Endodermal cell (in vitro differentiated cells): ENCODE results near the gene SLIT1. TPM values are rescaled to one million over a fixed set of nuclear protein-coding genes. Genes with fewer than 3 reads are reported as not detected.

Source experiments
- DNase-seq: peaks from one replicate; pipeline ENCODE4 v3.0.0-alpha.2; 2017
- H3K27ac ChIP-seq: 2 replicates; pipeline ENCODE4 v1.5.1; 2013; ENCODE audit warnings: mild to moderate bottlenecking, low read depth, low read length, moderate library complexity
- H3K27me3 ChIP-seq: 2 replicates; pipeline ENCODE4 v1.6.1; 2013; ENCODE audit warnings: mild to moderate bottlenecking, low read length, moderate library complexity; ENCODE audit not compliant: insufficient read depth, control insufficient read depth, poor library complexity, severe bottlenecking
- H3K36me3 ChIP-seq: 2 replicates; pipeline ENCODE4 v1.7.0; 2013; ENCODE audit warnings: mild to moderate bottlenecking, low read length, moderate library complexity; ENCODE audit not compliant: control insufficient read depth, insufficient read depth
- H3K4me1 ChIP-seq: one replicate; pipeline ENCODE4 v1.7.0; 2013; ENCODE audit warnings: low read length; ENCODE audit not compliant: control insufficient read depth, insufficient read depth
- H3K4me3 ChIP-seq: 2 replicates; pipeline ENCODE4 v1.5.1; 2013; ENCODE audit warnings: mild to moderate bottlenecking, low read length, moderate library complexity
- H3K9ac ChIP-seq: 2 replicates; pipeline ENCODE4 v1.6.1; 2013; ENCODE audit warnings: mild to moderate bottlenecking, low read length, moderate library complexity; ENCODE audit not compliant: poor library complexity, severe bottlenecking; ENCODE audit errors: extremely low read depth
- H3K9me3 ChIP-seq: 2 replicates; pipeline ENCODE4 v1.6.1; 2013; ENCODE audit warnings: mild to moderate bottlenecking, low read length, moderate library complexity; ENCODE audit not compliant: control insufficient read depth
- H3K27ac Mint-ChIP-seq: 2 replicates; pipeline ENCODE4 v1.8.0; 2020; ENCODE audit warnings: mixed read lengths
- H3K27me3 Mint-ChIP-seq: 2 replicates; pipeline ENCODE4 v1.8.0; 2021; ENCODE audit warnings: mild to moderate bottlenecking, mixed read lengths; ENCODE audit not compliant: insufficient read depth
- H3K36me3 Mint-ChIP-seq: 2 replicates; pipeline ENCODE4 v1.8.0; 2020; ENCODE audit warnings: low read depth, mixed read lengths
- H3K4me1 Mint-ChIP-seq: 2 replicates; pipeline ENCODE4 v1.8.0; 2020; ENCODE audit warnings: mixed read lengths
- H3K4me3 Mint-ChIP-seq: 2 replicates; pipeline ENCODE4 v1.8.0; 2020; ENCODE audit warnings: mild to moderate bottlenecking, moderate library complexity, mixed read lengths
- H3K9me3 Mint-ChIP-seq: 2 replicates; pipeline ENCODE4 v1.8.0; 2020; ENCODE audit warnings: mild to moderate bottlenecking, mixed read lengths
- WGBS, 2 experiments: methylation state at CpG; one replicate each; pipeline versions ENCODE4 v1.1.5 to v1.1.7; 2013; ENCODE audit warnings: missing lambda C conversion rate in 2 of 2, mixed read lengths in 1 of 2; ENCODE audit not compliant: insufficient coverage in 1 of 2, insufficient read length in 1 of 2; 5-methylcytosine and 5-hydroxymethylcytosine counted together
- total RNA-seq, 2 donors: library from RNA; stranded (reverse); fragmentation: NEBNext Ultra II Directional in 1 of 2; extraction: Animal tissue kit (Norgen Biotek cat#: 25700) in 1 of 2; gene quantifications; 2 replicates in 1 of 2; 3 replicates in 1 of 2; pipeline ENCODE4 v1.2.1, GENCODE V29; 2021
- TF ChIP-seq, protein P1 (sequence below): fragments of 200-600 bp; sonication (generic); conservative IDR thresholded peaks from 2 replicates; pipeline ENCODE4 v1.5.0; 2021; ENCODE audit warnings: antibody characterized with exemption, mild to moderate bottlenecking

Gene SLIT1
- total RNA-seq, 2 donors from 2014 or later: 0.97 to 2.4 TPM

DNA sequence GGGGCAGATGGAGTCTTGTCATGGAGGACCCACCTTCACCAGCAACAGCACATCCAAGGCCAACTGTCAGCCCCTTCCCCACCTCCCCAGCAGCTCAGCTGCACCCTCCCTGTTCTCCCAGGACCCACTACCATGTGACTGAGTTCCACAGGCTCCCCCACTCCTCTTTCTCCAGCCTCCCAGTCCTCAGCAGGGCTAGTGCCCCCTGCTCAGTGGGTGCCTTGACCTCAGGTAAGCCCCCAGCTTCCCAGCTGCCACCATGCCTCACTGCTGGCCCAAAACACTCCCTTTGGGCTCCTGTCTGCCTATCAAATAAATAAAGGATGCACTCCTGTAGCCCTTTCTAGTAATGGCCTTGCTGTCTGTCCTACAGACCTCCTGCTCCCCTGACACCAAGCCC lies 174.4 kb downstream of the SLIT1 start:
- Histone ChIP-seq H3K9ac (no peak overlapping the region), H3K9me3 (peaks cover 15% of the 10 kb centered on the region), H3K4me3 (no peak overlapping the region), H3K36me3 (no peaks in the 10 kb centered on the region), H3K27me3 (no peaks in the 10 kb centered on the region), H3K4me1 (no peaks in the 10 kb centered on the region), H3K27ac (no peak overlapping the region)
- Mint-ChIP-seq H3K9me3 (peaks cover 12% of the 10 kb centered on the region), H3K4me1 (no peaks in the 10 kb centered on the region), H3K27me3 (no peaks in the 10 kb centered on the region), H3K4me3 (no peak overlapping the region), H3K27ac (no peak overlapping the region), H3K36me3 (no peaks in the 10 kb centered on the region)
- TF ChIP-seq, protein P1, sequence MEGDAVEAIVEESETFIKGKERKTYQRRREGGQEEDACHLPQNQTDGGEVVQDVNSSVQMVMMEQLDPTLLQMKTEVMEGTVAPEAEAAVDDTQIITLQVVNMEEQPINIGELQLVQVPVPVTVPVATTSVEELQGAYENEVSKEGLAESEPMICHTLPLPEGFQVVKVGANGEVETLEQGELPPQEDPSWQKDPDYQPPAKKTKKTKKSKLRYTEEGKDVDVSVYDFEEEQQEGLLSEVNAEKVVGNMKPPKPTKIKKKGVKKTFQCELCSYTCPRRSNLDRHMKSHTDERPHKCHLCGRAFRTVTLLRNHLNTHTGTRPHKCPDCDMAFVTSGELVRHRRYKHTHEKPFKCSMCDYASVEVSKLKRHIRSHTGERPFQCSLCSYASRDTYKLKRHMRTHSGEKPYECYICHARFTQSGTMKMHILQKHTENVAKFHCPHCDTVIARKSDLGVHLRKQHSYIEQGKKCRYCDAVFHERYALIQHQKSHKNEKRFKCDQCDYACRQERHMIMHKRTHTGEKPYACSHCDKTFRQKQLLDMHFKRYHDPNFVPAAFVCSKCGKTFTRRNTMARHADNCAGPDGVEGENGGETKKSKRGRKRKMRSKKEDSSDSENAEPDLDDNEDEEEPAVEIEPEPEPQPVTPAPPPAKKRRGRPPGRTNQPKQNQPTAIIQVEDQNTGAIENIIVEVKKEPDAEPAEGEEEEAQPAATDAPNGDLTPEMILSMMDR: no peak
- DNase-seq: no peak

DNA sequence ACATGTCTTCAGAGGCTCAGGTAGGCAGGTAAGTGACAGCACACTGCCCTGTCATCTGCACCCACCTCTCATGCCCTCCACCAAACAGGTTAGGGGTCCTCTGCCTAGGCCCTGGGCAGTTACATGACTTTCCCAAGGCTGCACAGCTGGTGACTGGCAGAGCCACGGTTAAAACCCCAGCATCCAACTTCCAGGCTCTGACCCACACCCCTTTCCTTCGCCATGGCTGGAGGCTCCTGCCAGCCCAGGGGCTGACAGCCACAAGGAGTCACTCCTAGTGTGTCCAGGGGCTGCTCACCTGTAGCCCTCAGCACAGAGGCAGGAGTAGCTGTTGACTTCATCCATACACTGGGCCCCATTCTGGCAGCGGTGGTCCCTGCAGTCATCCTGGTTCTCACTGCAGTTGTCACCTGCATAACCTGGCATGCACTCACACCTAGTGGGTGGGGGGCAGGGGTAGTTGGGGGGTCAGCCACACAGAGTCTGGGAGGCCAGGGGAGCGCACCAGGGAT lies 175.0 kb downstream of the SLIT1 start:
- Histone ChIP-seq H3K9ac (no peak overlapping the region), H3K36me3 (no peaks in the 10 kb centered on the region), H3K4me3 (no peak overlapping the region), H3K9me3 (peaks cover 15% of the 10 kb centered on the region), H3K4me1 (no peaks in the 10 kb centered on the region), H3K27ac (no peak overlapping the region), H3K27me3 (no peaks in the 10 kb centered on the region)
- Mint-ChIP-seq H3K9me3 (peaks cover 12% of the 10 kb centered on the region), H3K27me3 (no peaks in the 10 kb centered on the region), H3K4me3 (no peak overlapping the region), H3K27ac (no peak overlapping the region), H3K36me3 (no peaks in the 10 kb centered on the region), H3K4me1 (no peaks in the 10 kb centered on the region)
- no peak for DNase-seq
- TF ChIP-seq, protein P1: no peak
- 86 to 96% methylated on average over 3 to 4 of the region's 4 CpGs for WGBS, 2 experiments

DNA sequence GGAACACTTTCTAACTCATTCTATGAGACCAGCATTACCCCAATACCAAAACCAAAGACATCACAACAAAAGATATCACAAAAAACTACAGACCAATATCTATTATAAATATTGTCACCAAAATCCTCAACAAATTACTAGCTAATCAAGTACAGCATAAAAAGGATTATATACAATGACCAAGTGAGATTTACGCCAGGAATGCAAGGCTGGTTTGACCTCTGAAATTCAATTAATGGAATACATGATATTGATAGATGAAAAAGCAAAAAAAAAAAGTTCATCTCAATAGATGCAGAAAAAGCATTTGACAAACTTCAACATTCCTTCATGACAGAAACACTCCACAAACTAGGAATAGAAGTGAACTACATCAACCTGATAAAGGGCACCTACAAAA lies 178.3 kb downstream of the SLIT1 start:
- TF ChIP-seq, protein P1: no peak
- no peak for DNase-seq
- Histone ChIP-seq H3K4me1 (no peaks in the 10 kb centered on the region), H3K36me3 (no peaks in the 10 kb centered on the region), H3K9ac (no peak overlapping the region), H3K27me3 (no peaks in the 10 kb centered on the region), H3K27ac (no peak overlapping the region), H3K4me3 (no peak overlapping the region), H3K9me3 (peaks cover 15% of the 10 kb centered on the region)
- 92% methylated on average over 1 of the region's 1 CpG; no CpG with 5 or more reads in 1 of the 2 experiments for WGBS, 2 experiments
- H3K9me3 Mint-ChIP-seq: peaks cover 12% of the 10 kb centered on the region
- H3K27me3 Mint-ChIP-seq: no peaks in the 10 kb centered on the region
- no peak overlapping the region for H3K4me3 Mint-ChIP-seq
- no peak overlapping the region for H3K27ac Mint-ChIP-seq
- H3K36me3 Mint-ChIP-seq: no peaks in the 10 kb centered on the region
- no peaks in the 10 kb centered on the region for H3K4me1 Mint-ChIP-seq
